DOHH2 (cell line): ENCODE results near the gene ZNF142.

Experiments
- H3F3A ChIP-seq: fragments of 200-600 bp; sonication (generic), shearing (Covaris generic); 2 replicates; pipeline ENCODE4 v1.6.0; 2016; ENCODE audit warnings: antibody characterized with exemption, mild to moderate bottlenecking; ENCODE audit not compliant: control insufficient read depth, insufficient read depth
- H3K27ac ChIP-seq: fragments of 200-600 bp; sonication (generic); 2 replicates; pipeline ENCODE4 v1.5.1; 2014; ENCODE audit warnings: low read depth, mild to moderate bottlenecking, low read length, moderate library complexity
- H3K27me3 ChIP-seq: fragments of 200-600 bp; sonication (generic); 2 replicates; pipeline ENCODE4 v1.6.1; 2014; ENCODE audit warnings: mild to moderate bottlenecking, low read length, mixed read lengths; ENCODE audit not compliant: control insufficient read depth
- H3K36me3 ChIP-seq: fragments of 200-600 bp; sonication (generic); 2 replicates; pipeline ENCODE4 v1.6.1; 2014; ENCODE audit warnings: mild to moderate bottlenecking, low read length, moderate library complexity, mixed read lengths; ENCODE audit not compliant: control insufficient read depth
- H3K4me1 ChIP-seq: fragments of 200-600 bp; sonication (generic); 2 replicates; pipeline ENCODE4 v1.6.1; 2014; ENCODE audit warnings: mild to moderate bottlenecking, low read length, mixed read lengths; ENCODE audit not compliant: control insufficient read depth
- H3K4me2 ChIP-seq: fragments of 200-600 bp; sonication (generic); 2 replicates; pipeline ENCODE4 v1.6.0; 2014; ENCODE audit warnings: mild to moderate bottlenecking, low read length, moderate library complexity
- H3K4me3 ChIP-seq: fragments of 200-600 bp; sonication (generic); 2 replicates; pipeline ENCODE4 v1.5.1; 2014; ENCODE audit warnings: mild to moderate bottlenecking, low read length, mixed read lengths
- H3K79me2 ChIP-seq: fragments of 200-600 bp; sonication (generic); 2 replicates; pipeline ENCODE4 v1.6.1; 2014; ENCODE audit warnings: mild to moderate bottlenecking, low read length, mixed read lengths; ENCODE audit not compliant: control insufficient read depth
- H3K9me2 ChIP-seq: fragments of 200-600 bp; sonication (generic); replicated peaks from 2 replicates; pipeline ENCODE4 v1.6.1; 2014; ENCODE audit warnings: mild to moderate bottlenecking, low read length, mixed read lengths; ENCODE audit not compliant: control insufficient read depth
- H3K9me3 ChIP-seq: fragments of 200-600 bp; sonication (generic); 2 replicates; pipeline ENCODE4 v1.6.1; 2014; ENCODE audit warnings: antibody characterized with exemption, low read length, mixed read lengths; ENCODE audit not compliant: control insufficient read depth, insufficient read depth
- H4K20me1 ChIP-seq: fragments of 200-600 bp; sonication (generic); 2 replicates; pipeline ENCODE4 v1.6.0; 2014; ENCODE audit warnings: low read depth, mild to moderate bottlenecking, antibody characterized with exemption, low read length, moderate library complexity; ENCODE audit not compliant: control insufficient read depth, insufficient read depth
- EZH2phosphoT487 ChIP-seq: fragments of 200-600 bp; sonication (generic); IDR thresholded peaks from 2 replicates; pipeline ENCODE4 v1.6.1; 2017; ENCODE audit warnings: borderline replicate concordance, mild to moderate bottlenecking, antibody characterized with exemption, low read length, moderate library complexity, mixed read lengths
- TF ChIP-seq, protein P1 (sequence below): fragments of 200-600 bp; sonication (generic); IDR thresholded peaks from one replicate; pipeline ENCODE4 v1.5.1; 2014; ENCODE audit warnings: antibody characterized with exemption, mild to moderate bottlenecking, low read depth, low read length; ENCODE audit not compliant: poor library complexity, severe bottlenecking

ZNF142 gene

GRCh38 chr2:218671654-218672566 lies 12.5 kb upstream of the ZNF142 start, which contains the start of the genes RNF25 and STK36:
RNF25 (minus strand) TSS chr2:218672002; CDS start chr2:218671970, 32 bp downstream.
STK36 (plus strand) TSS chr2:218672086; CDS start chr2:218672830, 744 bp downstream.
- TF ChIP-seq, protein P1, sequence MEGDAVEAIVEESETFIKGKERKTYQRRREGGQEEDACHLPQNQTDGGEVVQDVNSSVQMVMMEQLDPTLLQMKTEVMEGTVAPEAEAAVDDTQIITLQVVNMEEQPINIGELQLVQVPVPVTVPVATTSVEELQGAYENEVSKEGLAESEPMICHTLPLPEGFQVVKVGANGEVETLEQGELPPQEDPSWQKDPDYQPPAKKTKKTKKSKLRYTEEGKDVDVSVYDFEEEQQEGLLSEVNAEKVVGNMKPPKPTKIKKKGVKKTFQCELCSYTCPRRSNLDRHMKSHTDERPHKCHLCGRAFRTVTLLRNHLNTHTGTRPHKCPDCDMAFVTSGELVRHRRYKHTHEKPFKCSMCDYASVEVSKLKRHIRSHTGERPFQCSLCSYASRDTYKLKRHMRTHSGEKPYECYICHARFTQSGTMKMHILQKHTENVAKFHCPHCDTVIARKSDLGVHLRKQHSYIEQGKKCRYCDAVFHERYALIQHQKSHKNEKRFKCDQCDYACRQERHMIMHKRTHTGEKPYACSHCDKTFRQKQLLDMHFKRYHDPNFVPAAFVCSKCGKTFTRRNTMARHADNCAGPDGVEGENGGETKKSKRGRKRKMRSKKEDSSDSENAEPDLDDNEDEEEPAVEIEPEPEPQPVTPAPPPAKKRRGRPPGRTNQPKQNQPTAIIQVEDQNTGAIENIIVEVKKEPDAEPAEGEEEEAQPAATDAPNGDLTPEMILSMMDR, result no peak
- H3K4me3 ChIP-seq, result peak within 1 kb of the TSS; percentile 100
- no peaks in the 10 kb centered on the region for H4K20me1 ChIP-seq
- peak within 1 kb of the TSS; percentile 87 for H3K4me2 ChIP-seq
- peak within 1 kb of the TSS; percentile 48 for H3K27ac ChIP-seq
- H3K79me2 ChIP-seq, result peaks cover 30% of the 10 kb centered on the region
- H3K36me3 ChIP-seq, result peaks cover 21% of the 10 kb centered on the region
- no peaks in the 10 kb centered on the region for H3K9me2 ChIP-seq
- H3K9me3 ChIP-seq, result no peaks in the 10 kb centered on the region
- H3K4me1 ChIP-seq, result peaks cover 17% of the 10 kb centered on the region
- H3K27me3 ChIP-seq, result no peaks in the 10 kb centered on the region
- H3F3A ChIP-seq, result no peaks in the 10 kb centered on the region

GRCh38 chr2:218671097-218671653 lies 11.8 kb upstream of the ZNF142 start:
- H3K4me1 ChIP-seq, result peaks cover 17% of the 10 kb centered on the region
- H3K27ac ChIP-seq, result peak overlapping the region; percentile 48
- H4K20me1 ChIP-seq, result no peaks in the 10 kb centered on the region
- H3F3A ChIP-seq, result no peaks in the 10 kb centered on the region
- peak overlapping the region; percentile 100 for H3K4me3 ChIP-seq
- H3K9me2 ChIP-seq, result no peaks in the 10 kb centered on the region
- peak overlapping the region; percentile 87 for H3K4me2 ChIP-seq
- no peaks in the 10 kb centered on the region for H3K27me3 ChIP-seq
- H3K36me3 ChIP-seq, result peaks cover 26% of the 10 kb centered on the region
- H3K79me2 ChIP-seq, result peaks cover 30% of the 10 kb centered on the region
- TF ChIP-seq, protein P1, result no peak
- TF ChIP-seq EZH2phosphoT487, result no peak
- H3K9me3 ChIP-seq, result no peaks in the 10 kb centered on the region

GRCh38 chr2:218664653-218665052 lies 5.2 kb upstream of the ZNF142 start:
- H3K79me2 ChIP-seq, result peaks cover 23% of the 10 kb centered on the region
- TF ChIP-seq EZH2phosphoT487, result no peak
- H3K36me3 ChIP-seq, result peaks cover 74% of the 10 kb centered on the region

GRCh38 chr2:218663901-218664300 lies 4.5 kb upstream of the ZNF142 start:
- Histone ChIP-seq H3K36me3 (peaks cover 72% of the 10 kb centered on the region), H3K4me1 (peaks cover 9% of the 10 kb centered on the region), H3K27ac (no peak overlapping the region), H3K4me2 (no peak overlapping the region), H3K9me3 (no peaks in the 10 kb centered on the region), H3K4me3 (no peak overlapping the region), H3F3A (no peaks in the 10 kb centered on the region), H3K79me2 (peaks cover 23% of the 10 kb centered on the region), H3K27me3 (no peaks in the 10 kb centered on the region), H3K9me2 (no peaks in the 10 kb centered on the region), H4K20me1 (no peaks in the 10 kb centered on the region)
- TF ChIP-seq, protein P1, result no peak
- TF ChIP-seq EZH2phosphoT487, result no peak

More at GRCh38 chr2:218664653-218665052, 5.2 kb upstream of the ZNF142 start:
- no peaks in the 10 kb centered on the region for H3K27me3 ChIP-seq
- H3K4me3 ChIP-seq, result no peak overlapping the region
- H4K20me1 ChIP-seq, result no peaks in the 10 kb centered on the region
- H3K27ac ChIP-seq, result no peak overlapping the region
- no peaks in the 10 kb centered on the region for H3K9me3 ChIP-seq
- peaks cover 9% of the 10 kb centered on the region for H3K4me1 ChIP-seq
- H3K9me2 ChIP-seq, result no peaks in the 10 kb centered on the region
- no peaks in the 10 kb centered on the region for H3F3A ChIP-seq
- H3K4me2 ChIP-seq, result no peak overlapping the region
